Measurements from ENCODE around the gene PSMC5. TPM values are rescaled to one million over a fixed set of nuclear protein-coding genes. Genes with fewer than 3 reads are reported as not detected.
A peak's percentile ranks its signal among the peaks of the same experiment; 100 is the strongest.

The PSMC5 gene
- total RNA-seq, 1 experiment from 2014 or later, result 183 TPM

GRCh38 chr17:63840591-63841349 is 13.5 kb downstream of the PSMC5 start:
- Histone ChIP-seq H2BK5ac (ENCODE audit: insufficient read length, low read length) (no peak overlapping the region), H3K4me2 (ENCODE audit: insufficient read depth, insufficient read length, low read length) (peak overlapping the region; percentile 64), H2BK20ac (ENCODE audit: low read depth, low read length, poor library complexity, severe bottlenecking) (no peak overlapping the region), H4K8ac (replicated peaks; ENCODE audit: insufficient read length, low read depth, low read length) (no peak overlapping the region), H3K27ac (ENCODE audit: insufficient read length, low read depth, low read length) (no peak overlapping the region), H4K5ac (ENCODE audit: insufficient read length, low read depth, low read length) (no peak overlapping the region), H2AFZ (ENCODE audit: low read length) (no peak overlapping the region), H3K56ac (ENCODE audit: insufficient read length, low read depth, low read length) (no peak overlapping the region), H4K20me1 (ENCODE audit: control insufficient read depth, insufficient read depth, insufficient read length) (no peaks in the 10 kb centered on the region), H3K18ac (ENCODE audit: insufficient read length, low read depth, low read length) (no peak overlapping the region), H3K4me1 (ENCODE audit: insufficient read depth, low read length) (no peaks in the 10 kb centered on the region; the same call in 1 of the 2 replicates), H3K79me2 (ENCODE audit: insufficient read depth, low read length) (peaks cover 3% of the 10 kb centered on the region; the same call in 1 of the 2 replicates), H3K23ac (ENCODE audit: insufficient read length, low read depth, low read length) (no peak overlapping the region), H3K4ac (ENCODE audit: low read depth, low read length) (no peak overlapping the region), H3K23me2 (ENCODE audit: insufficient read length, low read depth, low read length, poor library complexity, severe bottlenecking) (peaks cover 10% of the 10 kb centered on the region), H3K27me3 (ENCODE audit: insufficient read depth, low read length) (no peaks in the 10 kb centered on the region), H2AK5ac (ENCODE audit: insufficient read length, low read length) (no peak overlapping the region), H3T11ph (ENCODE audit: low read length) (no peak overlapping the region), H4K91ac (ENCODE audit: insufficient read length, low read depth, low read length) (no peak overlapping the region), H3K79me1 (ENCODE audit: insufficient read depth, low read depth, low read length, poor library complexity, severe bottlenecking) (peaks cover 3% of the 10 kb centered on the region), H3K14ac (ENCODE audit: insufficient read depth, low read length) (no peak overlapping the region), H2BK15ac (ENCODE audit: low read depth, low read length) (no peak overlapping the region), H3K9ac (ENCODE audit: extremely low read depth, insufficient read length, low read length) (no peak overlapping the region), H2BK120ac (ENCODE audit: low read depth, low read length, poor library complexity, severe bottlenecking) (no peak overlapping the region), H3K9me3 (ENCODE audit: control insufficient read depth, low read depth, low read length) (no peaks in the 10 kb centered on the region), H2BK12ac (ENCODE audit: insufficient read length, low read depth, low read length) (no peak overlapping the region)
- no peak for DNase-seq
- peaks cover 22 to 40% of the 10 kb centered on the region in 2 experiments for H3K4me1 Mint-ChIP-seq
- peak overlapping the region; percentile 96 for H3K4me3 Mint-ChIP-seq
- no peak for TF ChIP-seq CTCF (conservative IDR thresholded peaks at IDR 0.05)
- H3K9me3 Mint-ChIP-seq, result no peaks in the 10 kb centered on the region
- peaks cover 11% of the 10 kb centered on the region for H3K27me3 Mint-ChIP-seq (ENCODE audit: low read depth)
- no CpG with 5 or more reads among the region's 4 CpGs for WGBS (ENCODE audit: extremely low coverage, insufficient read length, low lambda C conversion rate)
- peak overlapping the region; percentile 34 to 37 (median 36); a peak in 2 of 7 replicates for H3K27ac Mint-ChIP-seq
- H3K36me3 Mint-ChIP-seq (ENCODE audit: insufficient read depth in 1 of 3, low read depth in 3 of 3), result peaks cover 10 to 20% (median 14%) of the 10 kb centered on the region in 3 experiments

Data from H9 (cell line).